K562 (cell line): Measurements from ENCODE around the gene BTBD1. TPM values are rescaled to one million over a fixed set of nuclear protein-coding genes. Genes with fewer than 3 reads are reported as not detected.
A peak's percentile ranks its signal among the peaks of the same experiment; 100 is the strongest.

Source experiments
- ATF2 ChIP-seq: sonication (generic); formaldehyde crosslinking; IDR thresholded peaks from 2 replicates; pipeline ENCODE4 v1.8.1; 2022; ENCODE audit warnings: missing genetic modification reagents
- ATF7 ChIP-seq: fragments of 450-650 bp; IDR thresholded peaks from 2 replicates; pipeline ENCODE4 v1.7.1; 2014; ENCODE audit warnings: mild to moderate bottlenecking, moderate library complexity
- CC2D1A ChIP-seq: fragments of 450-650 bp; IDR thresholded peaks from 2 replicates; pipeline ENCODE4 v1.6.1; 2017; ENCODE audit warnings: mild to moderate bottlenecking
- CCNT2 ChIP-seq: IDR thresholded peaks from 2 replicates; pipeline ENCODE4 v1.6.1; 2011; ENCODE audit warnings: borderline replicate concordance, low read depth, mild to moderate bottlenecking, moderate library complexity, mixed read lengths, low read length; ENCODE audit not compliant: insufficient read length; ENCODE audit errors: extremely low read depth
- CHD4 ChIP-seq: fragments of 200-600 bp; sonication (generic); IDR thresholded peaks from 3 replicates; pipeline ENCODE4 v1.6.1; 2012; ENCODE audit warnings: low read depth, mild to moderate bottlenecking, mixed read lengths, low read length, inconsistent platforms; ENCODE audit not compliant: insufficient read depth, insufficient replicate concordance, poor library complexity, severe bottlenecking
- HMG20B ChIP-seq: fragments of 250-450 bp; sonication (Bioruptor Pico); IDR thresholded peaks from 2 replicates; pipeline ENCODE4 v1.5.0; 2021; ENCODE audit warnings: mild to moderate bottlenecking
- JUN ChIP-seq, 2 experiments: sonication (generic) in 1 of 2; formaldehyde crosslinking in 1 of 2; IDR thresholded peaks; 2 replicates each; pipeline versions ENCODE4 v1.6.1 to v1.8.0; 2012 to 2022; ENCODE audit warnings: borderline replicate concordance in 2 of 2, mild to moderate bottlenecking in 2 of 2, improper control_type of control experiment in 1 of 2, low read depth in 1 of 2, low read length in 1 of 2, missing genetic modification reagents in 1 of 2
- MEF2A ChIP-seq: IDR thresholded peaks from 2 replicates; pipeline ENCODE4 v1.6.1; 2011; ENCODE audit warnings: low read depth, mild to moderate bottlenecking, low read length, moderate library complexity; ENCODE audit not compliant: control insufficient read depth
- NFATC3 ChIP-seq: fragments of 450-650 bp; IDR thresholded peaks from 2 replicates; pipeline ENCODE4 v1.6.1; 2017; ENCODE audit warnings: mild to moderate bottlenecking
- RBM39 ChIP-seq: fragments of 200-400 bp; formaldehyde crosslinking; optimal IDR thresholded peaks from 2 replicates; pipeline ENCODE3; 2018; ENCODE audit warnings: low read depth, low read length
- SETDB1 ChIP-seq: IDR thresholded peaks from one replicate; pipeline ENCODE4 v1.6.1; 2012; ENCODE audit warnings: low read length, control low read depth, inconsistent platforms
- SMAD4 ChIP-seq: fragments of 250-450 bp; sonication (Bioruptor Pico); conservative IDR thresholded peaks from 2 replicates; pipeline ENCODE4 v1.8.0; 2021; ENCODE audit warnings: inconsistent platforms, mild to moderate bottlenecking, moderate library complexity
- SMARCB1 ChIP-seq: IDR thresholded peaks from 2 replicates; pipeline ENCODE4 v1.6.1; 2011; ENCODE audit warnings: improper control_type of control experiment, low read depth; ENCODE audit not compliant: insufficient read length
- SMARCE1 ChIP-seq: fragments of 450-650 bp; IDR thresholded peaks from 2 replicates; pipeline ENCODE4 v1.7.1; 2016; ENCODE audit warnings: mild to moderate bottlenecking
- XRCC3 ChIP-seq: fragments of 450-650 bp; IDR thresholded peaks from 2 replicates; pipeline ENCODE4 v1.6.1; 2017; ENCODE audit warnings: mild to moderate bottlenecking, moderate library complexity
- YBX1 ChIP-seq: fragments of 450-650 bp; IDR thresholded peaks from 2 replicates; pipeline ENCODE4 v1.7.1; 2016; ENCODE audit warnings: mild to moderate bottlenecking
- ZNF197 ChIP-seq: fragments of 200-800 bp; sonication (Bioruptor generic); IDR thresholded peaks from 2 replicates; pipeline ENCODE4 v1.6.1; 2016; ENCODE audit warnings: low read depth, missing genetic modification characterization, missing compliant biosample characterization
- ZNF586 ChIP-seq: fragments of 450-650 bp; formaldehyde crosslinking; conservative IDR thresholded peaks from 2 replicates; pipeline ENCODE4 v1.4.0; 2020; ENCODE audit warnings: mild to moderate bottlenecking, moderate library complexity
- ZNF655 ChIP-seq: fragments of 250-450 bp; sonication (Bioruptor Pico); IDR thresholded peaks from 2 replicates; pipeline ENCODE4 v1.5.0; 2021
- polyA plus RNA-seq, 8 experiments: library from polyadenylated mRNA; depleted of rRNA in 4 of 8; stranded (reverse) in 5 of 8; unstranded in 3 of 8; fragments of >200 nt; fragmentation: Nextera tagmentation in 2 of 8; fragmentation: Illumina TruSeq in 1 of 8; extraction: Ambion mirVana in 2 of 8; extraction: Trizol in 1 of 8; gene quantifications; 2 replicates each; pipeline versions ENCODE4 v1.2.1 to v1.2.3, GENCODE V29; 2011 to 2014; ENCODE audit warnings: inconsistent platforms in 1 of 8, missing spikeins in 1 of 8
- total RNA-seq, 7 experiments: library from RNA; depleted of rRNA in 6 of 7; stranded (reverse); fragments of >200 nt in 6 of 7; fragmentation: Illumina TruSeq in 2 of 7; extraction: Trizol in 2 of 7; gene quantifications; 2 replicates each; pipeline versions ENCODE4 v1.2.1 to v1.2.3, GENCODE V29; 2011 to 2021; ENCODE audit warnings: low replicate concordance in 1 of 7
- TF ChIP-seq, protein P1 (sequence below): IDR thresholded peaks from 2 replicates; pipeline ENCODE4 v1.6.1; 2016; ENCODE audit warnings: missing genetic modification characterization, missing compliant biosample characterization
- TF ChIP-seq, protein P2 (sequence below): fragments of 250-450 bp; sonication (Bioruptor Pico); IDR thresholded peaks from 2 replicates; pipeline ENCODE4 v1.8.0; 2021; ENCODE audit warnings: moderate library complexity, mild to moderate bottlenecking, inconsistent platforms
- TF ChIP-seq, protein P3 (sequence below): conservative IDR thresholded peaks from 2 replicates; pipeline ENCODE4 v1.6.1; 2011; ENCODE audit warnings: low read depth, mild to moderate bottlenecking, low read length; ENCODE audit not compliant: control insufficient read depth

The BTBD1 gene
- total and polyA plus RNA-seq, 9 of the 15 experiments (the other 6 are each of a cell fraction or from before 2014, with no cell fraction given) = 19.4 to 106 (median 90.4) TPM

DNA sequence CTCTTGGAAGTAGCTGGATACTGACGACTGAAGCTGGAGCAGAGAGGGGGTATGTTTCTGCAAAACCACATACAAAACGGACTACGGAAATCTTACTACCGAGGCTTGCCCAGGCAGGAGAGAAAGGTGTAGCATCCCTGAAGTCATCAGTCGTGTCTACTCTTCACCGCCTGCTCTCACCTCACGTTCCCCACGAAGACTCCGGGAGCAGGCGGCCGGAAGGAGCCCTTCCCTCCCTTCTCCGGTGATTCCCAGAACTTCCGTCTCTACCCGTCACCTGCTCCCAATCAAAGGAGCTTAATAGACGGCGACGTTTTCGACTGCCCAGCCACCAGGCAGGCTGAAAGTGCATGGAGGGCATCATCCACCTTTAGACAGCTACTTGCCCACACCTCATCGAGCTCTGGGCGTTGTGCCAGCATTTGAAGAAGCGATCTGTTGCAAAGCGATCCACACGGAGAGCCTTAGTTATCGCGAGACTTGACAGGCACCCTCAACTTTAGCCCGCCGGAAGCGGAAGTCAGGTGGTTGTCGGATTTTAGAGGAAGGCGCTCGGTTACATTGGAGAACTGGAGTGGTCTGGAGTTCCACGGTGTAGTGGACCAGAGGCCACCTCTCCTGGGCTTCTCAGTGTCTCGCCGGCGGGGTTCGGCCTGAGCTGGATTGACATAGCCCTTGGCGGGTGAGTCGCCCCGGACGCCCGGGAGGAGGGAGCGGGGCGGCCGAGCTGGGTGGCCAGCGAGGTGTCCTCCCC, 81.2 kb downstream of the BTBD1 start, which contains the start of gene RAMAC (continued):
- TF ChIP-seq, protein P1, sequence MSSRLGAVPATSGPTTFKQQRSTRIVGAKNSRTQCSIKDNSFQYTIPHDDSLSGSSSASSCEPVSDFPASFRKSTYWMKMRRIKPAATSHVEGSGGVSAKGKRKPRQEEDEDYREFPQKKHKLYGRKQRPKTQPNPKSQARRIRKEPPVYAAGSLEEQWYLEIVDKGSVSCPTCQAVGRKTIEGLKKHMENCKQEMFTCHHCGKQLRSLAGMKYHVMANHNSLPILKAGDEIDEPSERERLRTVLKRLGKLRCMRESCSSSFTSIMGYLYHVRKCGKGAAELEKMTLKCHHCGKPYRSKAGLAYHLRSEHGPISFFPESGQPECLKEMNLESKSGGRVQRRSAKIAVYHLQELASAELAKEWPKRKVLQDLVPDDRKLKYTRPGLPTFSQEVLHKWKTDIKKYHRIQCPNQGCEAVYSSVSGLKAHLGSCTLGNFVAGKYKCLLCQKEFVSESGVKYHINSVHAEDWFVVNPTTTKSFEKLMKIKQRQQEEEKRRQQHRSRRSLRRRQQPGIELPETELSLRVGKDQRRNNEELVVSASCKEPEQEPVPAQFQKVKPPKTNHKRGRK (tag) = no peak
- TF ChIP-seq, protein P2, sequence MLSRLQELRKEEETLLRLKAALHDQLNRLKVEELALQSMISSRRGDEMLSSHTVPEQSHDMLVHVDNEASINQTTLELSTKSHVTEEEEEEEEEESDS (CRISPR knock-in tag) = no peak
- TF ChIP-seq SMAD4 (CRISPR knock-in tag) (0 out of 2 replicates have a peak, but pooled peaks have one; percentile 27), YBX1 (no peak), NFATC3 (no peak), CC2D1A (peak; percentile 85), MEF2A (no peak), HMG20B (CRISPR knock-in tag) (no peak), ZNF586 (CRISPR knock-in tag) (no peak), SMARCB1 (no peak), CCNT2 (no peak), ZNF655 (no peak), ATF7 (0 out of 2 replicates have a peak, but pooled peaks have one; percentile 53), SETDB1 (no peak), XRCC3 (no peak), JUN (IDR thresholded peaks at IDR 0.05; ENCODE audit: borderline replicate concordance, low read depth, low read length) (no peak), JUN (CRISPR knock-in tag; IDR thresholded peaks at IDR 0.05; ENCODE audit: borderline replicate concordance) (no peak), RBM39 (no peak), ZNF197 (CRISPR knock-in tag) (0 out of 2 replicates have a peak, but pooled peaks have one; percentile 56), CHD4 (no peak), SMARCE1 (no peak), ATF2 (no peak)
- TF ChIP-seq, protein P3, sequence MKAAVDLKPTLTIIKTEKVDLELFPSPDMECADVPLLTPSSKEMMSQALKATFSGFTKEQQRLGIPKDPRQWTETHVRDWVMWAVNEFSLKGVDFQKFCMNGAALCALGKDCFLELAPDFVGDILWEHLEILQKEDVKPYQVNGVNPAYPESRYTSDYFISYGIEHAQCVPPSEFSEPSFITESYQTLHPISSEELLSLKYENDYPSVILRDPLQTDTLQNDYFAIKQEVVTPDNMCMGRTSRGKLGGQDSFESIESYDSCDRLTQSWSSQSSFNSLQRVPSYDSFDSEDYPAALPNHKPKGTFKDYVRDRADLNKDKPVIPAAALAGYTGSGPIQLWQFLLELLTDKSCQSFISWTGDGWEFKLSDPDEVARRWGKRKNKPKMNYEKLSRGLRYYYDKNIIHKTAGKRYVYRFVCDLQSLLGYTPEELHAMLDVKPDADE = no peak; the same call in 1 of the 2 replicates
